ENCODE measurements around the gene RAP1GAP. TPM values are rescaled to one million over a fixed set of nuclear protein-coding genes. Genes with fewer than 3 reads are reported as not detected.

RAP1GAP gene
- total RNA-seq, 2 experiments from 2014 or later, result 0.12 to 0.29 TPM

DNA sequence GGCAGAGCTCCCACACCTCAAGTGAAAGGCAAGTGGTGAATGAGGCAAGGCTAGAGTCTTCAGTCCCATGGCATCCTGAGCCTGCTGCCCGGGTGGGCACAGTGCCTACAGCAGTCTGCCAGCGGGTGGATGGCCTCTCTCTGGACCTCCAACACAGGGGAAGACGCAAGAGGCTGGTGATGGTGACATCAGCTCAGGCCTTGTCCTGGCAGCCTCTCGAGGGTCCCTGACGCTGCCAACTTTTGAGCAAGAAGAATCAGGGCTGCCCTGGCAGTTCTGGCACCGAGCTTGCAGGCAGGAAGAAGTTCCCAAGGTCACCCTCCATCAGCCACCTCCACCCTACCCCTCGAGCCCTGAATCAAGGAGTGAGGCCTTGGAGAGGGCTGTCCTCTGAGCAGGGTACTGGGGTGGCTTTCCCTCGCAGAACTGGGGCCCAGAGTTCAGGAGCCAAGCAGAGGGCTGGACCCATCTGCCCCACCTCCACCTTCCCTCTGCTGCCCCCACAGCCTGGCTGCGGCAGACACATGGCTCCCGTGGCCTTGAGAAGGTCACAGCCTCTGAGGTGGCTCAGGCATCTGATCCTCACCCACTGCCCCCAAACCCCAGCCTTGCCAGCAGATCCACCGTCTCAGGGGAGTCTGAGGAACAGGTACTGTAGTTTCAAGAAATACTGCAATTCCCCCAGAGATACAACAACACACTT lies 5.8 kb downstream of the RAP1GAP start:
- DNase-seq (no peak), ATAC-seq (no peak)
- Mint-ChIP-seq H3K27me3 (peaks cover 40% of the 10 kb centered on the region), H3K4me3 (no peak overlapping the region), H3K4me1 (peaks cover 13% of the 10 kb centered on the region), H3K36me3 (no peaks in the 10 kb centered on the region), H3K9me3 (ENCODE audit: low read depth) (no peaks in the 10 kb centered on the region), H3K27ac (no peak overlapping the region)
- CTCF ChIA-PET, result no interaction called here

GRCh38 chr1:21662426-21663247 lies 6.5 kb downstream of the RAP1GAP start:
- H3K36me3 Mint-ChIP-seq, result no peaks in the 10 kb centered on the region
- no peak overlapping the region for H3K4me3 Mint-ChIP-seq
- no peak overlapping the region for H3K27ac Mint-ChIP-seq
- DNase-seq (no peak), ATAC-seq (no peak)
- H3K27me3 Mint-ChIP-seq, result peaks cover 33% of the 10 kb centered on the region
- CTCF ChIA-PET, result no interaction called here
- peaks cover 11% of the 10 kb centered on the region for H3K4me1 Mint-ChIP-seq
- no peaks in the 10 kb centered on the region for H3K9me3 Mint-ChIP-seq (ENCODE audit: low read depth)

DNA sequence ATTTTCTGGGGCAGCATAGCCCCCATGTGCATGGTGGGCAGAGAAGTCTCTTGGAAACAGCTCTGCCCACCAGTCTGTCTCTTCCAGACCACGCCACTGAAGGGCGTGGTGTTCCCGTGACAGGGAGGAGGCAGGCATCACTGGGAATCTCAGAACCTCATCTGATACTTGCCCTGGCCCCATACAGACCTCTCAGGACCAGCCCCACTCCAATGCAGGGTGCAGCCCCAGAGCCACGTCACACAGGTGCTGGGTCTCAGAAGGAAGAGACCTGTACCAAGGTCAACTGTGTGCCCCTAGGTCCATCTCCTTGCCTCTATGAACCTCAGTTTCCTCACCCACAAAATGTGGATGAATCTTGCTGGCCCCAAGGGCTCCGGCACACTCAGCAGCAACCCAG lies 7.3 kb downstream of the RAP1GAP start:
- Mint-ChIP-seq H3K4me3 (no peak overlapping the region), H3K27ac (no peak overlapping the region), H3K9me3 (ENCODE audit: low read depth) (no peaks in the 10 kb centered on the region), H3K36me3 (no peaks in the 10 kb centered on the region), H3K4me1 (peaks cover 11% of the 10 kb centered on the region), H3K27me3 (peaks cover 30% of the 10 kb centered on the region)
- DNase-seq (no peak), ATAC-seq (no peak)
- CTCF ChIA-PET, result no interaction called here

DNA sequence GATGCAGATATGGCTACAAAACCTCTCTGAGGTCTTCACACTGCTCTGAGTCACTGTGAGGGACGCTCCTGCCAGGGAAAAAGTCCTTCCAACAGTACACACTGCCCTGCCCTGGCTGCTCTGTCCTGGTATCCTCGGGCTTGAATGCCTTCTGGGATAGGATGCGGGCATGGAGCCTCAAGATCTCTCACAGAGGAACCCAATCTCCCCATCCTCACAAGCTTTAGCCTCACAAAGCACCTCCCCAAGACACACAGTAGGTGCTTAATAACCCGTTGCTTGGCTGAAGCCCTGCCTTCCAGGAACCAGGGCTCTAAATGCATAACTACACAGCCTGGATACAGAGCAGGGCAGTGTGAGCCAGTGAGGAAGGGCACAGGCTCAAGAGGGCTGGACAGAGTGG lies 9.2 kb downstream of the RAP1GAP start:
- H3K4me3 Mint-ChIP-seq, result peak overlapping the region; percentile 44
- no peak overlapping the region for H3K27ac Mint-ChIP-seq
- ATAC-seq, result no peak
- peaks cover 7% of the 10 kb centered on the region for H3K4me1 Mint-ChIP-seq
- peaks cover 27% of the 10 kb centered on the region for H3K27me3 Mint-ChIP-seq
- CTCF ChIA-PET, result interaction anchor here (0.7 to 1.6 kb wide), 5 partner anchors 10 to 364 kb away, joined by 3 to 4 read pairs (median 3); no protein-coding TSS in a partner anchor
- no peaks in the 10 kb centered on the region for H3K9me3 Mint-ChIP-seq (ENCODE audit: low read depth)
- no peak for DNase-seq
- H3K36me3 Mint-ChIP-seq, result no peaks in the 10 kb centered on the region

DNA sequence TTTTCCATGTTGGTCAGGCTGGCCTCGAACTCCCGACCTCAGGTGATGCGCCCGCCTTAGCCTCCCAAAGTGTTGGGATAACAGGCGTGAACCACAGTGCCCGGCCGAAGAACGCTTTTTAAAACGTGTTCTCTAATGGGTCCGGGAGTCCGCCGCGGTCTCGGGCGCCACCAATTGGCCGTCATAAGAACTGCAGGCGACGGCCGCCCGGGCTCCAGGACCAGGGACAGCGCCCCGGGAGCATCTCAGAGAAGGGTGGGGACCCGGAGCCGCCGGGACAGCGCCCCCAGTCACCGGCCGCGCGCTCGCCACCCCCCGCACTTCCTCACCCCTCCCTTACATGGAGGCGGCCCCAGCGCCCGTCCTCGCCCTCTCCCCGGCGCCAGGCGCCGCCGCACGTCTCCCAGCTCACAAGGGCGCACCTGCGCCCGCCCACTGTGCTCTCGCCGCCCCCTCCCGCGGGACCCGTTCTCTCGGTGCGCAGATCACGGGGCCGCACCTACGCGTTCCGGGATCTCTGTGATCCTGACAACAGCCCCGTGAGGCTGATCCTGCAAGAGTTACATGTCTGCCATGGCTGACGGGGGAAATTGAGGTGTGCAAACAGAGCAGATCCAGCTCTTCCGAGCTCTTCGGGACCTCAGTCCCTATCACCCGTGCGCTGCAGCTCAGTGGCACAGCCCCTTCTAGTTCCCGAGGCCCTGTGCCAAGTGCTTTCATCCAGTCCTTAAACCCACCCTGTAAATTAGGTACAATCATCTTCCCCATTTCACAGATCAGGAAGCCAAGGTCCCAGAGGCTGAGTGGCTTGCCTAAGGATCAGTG lies 9.8 kb downstream of the RAP1GAP start:
- DNase-seq, result peak; percentile 85
- Mint-ChIP-seq H3K27ac (no peak overlapping the region), H3K4me1 (peaks cover 7% of the 10 kb centered on the region), H3K9me3 (ENCODE audit: low read depth) (no peaks in the 10 kb centered on the region), H3K27me3 (peaks cover 26% of the 10 kb centered on the region), H3K4me3 (peak overlapping the region; percentile 44), H3K36me3 (no peaks in the 10 kb centered on the region)
- CTCF ChIA-PET, result interaction anchor here (0.6 to 1.7 kb wide), 9 partner anchors 10 to 365 kb away, joined by 3 to 7 read pairs (median 3); partner anchors contain the start of gene ALPL
- peak; percentile 97 for ATAC-seq

- Mint-ChIP-seq H3K4me1 (peaks cover 6% of the 10 kb centered on the region), H3K9me3 (ENCODE audit: low read depth) (no peaks in the 10 kb centered on the region), H3K36me3 (no peaks in the 10 kb centered on the region), H3K27ac (no peak overlapping the region), H3K27me3 (peaks cover 29% of the 10 kb centered on the region), H3K4me3 (no peak overlapping the region)
- DNase-seq, result no peak
- CTCF ChIA-PET, result interaction anchor here (1.7 kb wide), 1 partner anchor 10 kb away, joined by 7 read pairs; no protein-coding TSS in a partner anchor
- no peak for ATAC-seq
Observed at GRCh38 chr1:21657456-21658190, 11.5 kb downstream of the RAP1GAP start.

DNA sequence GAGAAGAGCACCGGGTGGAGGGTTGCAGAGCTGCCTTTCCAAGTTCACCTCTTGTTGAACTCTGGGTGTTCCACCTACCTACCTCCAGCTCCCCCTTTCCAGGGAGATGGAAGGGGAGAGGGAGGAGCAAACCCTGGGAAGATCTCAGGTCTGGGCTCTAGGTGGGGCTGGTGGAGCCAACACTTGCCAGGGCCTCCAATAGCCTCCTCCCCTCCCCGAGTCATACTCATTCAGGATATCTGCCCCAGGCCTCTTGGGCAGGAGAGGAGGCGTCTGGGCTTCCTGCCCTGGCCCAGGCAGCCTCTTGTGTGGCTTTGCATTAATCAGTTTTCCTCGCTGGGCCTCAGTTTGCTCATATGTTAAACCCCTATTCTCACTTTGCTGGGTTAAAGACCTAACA lies 13.4 kb downstream of the RAP1GAP start:
- DNase-seq, result no peak
- no peak for ATAC-seq
- Mint-ChIP-seq H3K27ac (no peak overlapping the region), H3K4me3 (no peak overlapping the region), H3K9me3 (ENCODE audit: low read depth) (no peaks in the 10 kb centered on the region), H3K36me3 (no peaks in the 10 kb centered on the region), H3K4me1 (peaks cover 15% of the 10 kb centered on the region), H3K27me3 (peaks cover 35% of the 10 kb centered on the region)
- CTCF ChIA-PET, result no interaction called here

- no peak overlapping the region for H3K4me3 Mint-ChIP-seq
- no peak for ATAC-seq
- H3K9me3 Mint-ChIP-seq (ENCODE audit: low read depth), result no peaks in the 10 kb centered on the region
- peaks cover 15% of the 10 kb centered on the region for H3K4me1 Mint-ChIP-seq
- no peak overlapping the region for H3K27ac Mint-ChIP-seq
- H3K36me3 Mint-ChIP-seq, result no peaks in the 10 kb centered on the region
- CTCF ChIA-PET, result no interaction called here
- DNase-seq, result no peak
- peaks cover 32% of the 10 kb centered on the region for H3K27me3 Mint-ChIP-seq
Observed at GRCh38 chr1:21655259-21655658, 13.9 kb downstream of the RAP1GAP start.

DNA sequence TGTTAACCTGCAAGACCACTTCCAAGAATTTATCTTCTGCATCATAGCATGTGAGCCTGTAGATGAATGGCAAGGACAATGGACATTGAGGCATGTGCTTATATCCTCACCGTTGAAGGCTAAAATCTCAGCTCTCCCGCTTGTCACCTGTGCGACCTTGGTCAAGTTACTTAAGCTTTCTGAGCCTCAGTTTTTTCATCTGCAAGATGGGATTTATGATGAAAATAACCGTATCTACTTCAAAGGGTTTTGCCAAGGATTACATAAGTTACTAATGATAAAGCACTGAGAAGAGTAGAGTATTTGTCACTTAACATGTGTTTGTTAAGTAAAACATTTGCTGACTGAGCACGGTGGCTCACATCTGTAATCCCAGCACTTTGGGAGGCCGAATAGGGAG lies 14.9 kb downstream of the RAP1GAP start:
- Mint-ChIP-seq H3K4me1 (peaks cover 9% of the 10 kb centered on the region), H3K9me3 (ENCODE audit: low read depth) (no peaks in the 10 kb centered on the region), H3K36me3 (no peaks in the 10 kb centered on the region), H3K27me3 (peaks cover 27% of the 10 kb centered on the region), H3K4me3 (no peak overlapping the region), H3K27ac (no peak overlapping the region)
- CTCF ChIA-PET, result no interaction called here
- no peak for ATAC-seq
- no peak for DNase-seq

GRCh38 chr1:21653744-21654100 lies 15.4 kb downstream of the RAP1GAP start:
- Mint-ChIP-seq H3K9me3 (ENCODE audit: low read depth) (no peaks in the 10 kb centered on the region), H3K4me1 (peaks cover 9% of the 10 kb centered on the region), H3K27ac (no peak overlapping the region), H3K4me3 (no peak overlapping the region), H3K27me3 (peaks cover 29% of the 10 kb centered on the region), H3K36me3 (no peaks in the 10 kb centered on the region)
- CTCF ChIA-PET, result no interaction called here
- ATAC-seq (no peak), DNase-seq (no peak)

- Mint-ChIP-seq H3K4me1 (peaks cover 9% of the 10 kb centered on the region), H3K9me3 (ENCODE audit: low read depth) (no peaks in the 10 kb centered on the region), H3K4me3 (no peak overlapping the region), H3K27me3 (peaks cover 32% of the 10 kb centered on the region), H3K36me3 (no peaks in the 10 kb centered on the region), H3K27ac (no peak overlapping the region)
- DNase-seq (no peak), ATAC-seq (no peak)
- CTCF ChIA-PET, result no interaction called here
Observed at GRCh38 chr1:21652937-21653743, 16.0 kb downstream of the RAP1GAP start.

DNA sequence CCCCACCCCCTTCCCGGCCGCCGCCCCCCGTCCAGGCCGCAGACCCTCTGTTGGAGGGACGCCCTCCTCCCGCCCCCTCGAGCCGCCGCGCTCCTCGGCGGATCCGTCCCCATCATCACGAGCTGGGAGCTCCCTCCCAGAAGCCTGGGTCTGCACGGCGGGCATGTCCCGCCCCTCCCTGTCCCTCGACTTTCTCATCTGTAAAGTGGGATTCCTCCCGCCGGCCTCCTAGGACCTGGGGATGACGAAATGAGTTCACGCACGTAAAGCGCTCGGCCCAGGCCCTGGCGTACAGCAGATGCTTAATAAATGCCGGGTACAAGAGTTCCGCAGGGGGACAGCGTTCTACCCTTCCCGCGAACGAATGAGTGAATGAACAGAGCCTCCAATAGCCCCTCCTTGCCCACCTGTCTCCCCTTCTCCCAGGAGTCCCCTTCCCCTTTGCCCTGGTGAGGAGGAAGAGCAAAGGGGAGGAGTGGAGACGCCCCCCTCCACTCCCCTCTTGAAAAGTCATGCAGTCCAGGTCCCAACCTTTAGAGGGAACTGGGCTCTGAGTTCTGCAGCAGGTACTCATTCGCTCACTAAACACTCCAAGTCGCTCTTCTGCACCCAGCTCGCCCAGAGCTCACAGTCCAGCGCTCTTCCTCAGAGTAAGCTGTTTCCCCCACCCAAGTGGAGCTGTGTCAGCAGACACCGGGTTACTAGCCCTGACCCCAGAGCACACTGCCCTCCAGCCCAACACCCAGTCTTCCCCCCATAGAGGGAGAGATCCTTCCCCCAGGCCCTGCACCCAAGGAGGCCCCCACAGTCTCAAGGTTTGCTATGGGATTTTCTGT lies 16.8 kb downstream of the RAP1GAP start:
- ATAC-seq (peak; percentile 7), DNase-seq (no peak)
- peaks cover 35% of the 10 kb centered on the region for H3K27me3 Mint-ChIP-seq
- CTCF ChIA-PET, result interaction anchor here (1.0 kb wide), 1 partner anchor 9 kb away, joined by 4 read pairs; no protein-coding TSS in a partner anchor
- H3K4me1 Mint-ChIP-seq, result peaks cover 9% of the 10 kb centered on the region
- H3K4me3 Mint-ChIP-seq, result no peak overlapping the region
- H3K9me3 Mint-ChIP-seq (ENCODE audit: low read depth), result no peaks in the 10 kb centered on the region
- H3K27ac Mint-ChIP-seq, result no peak overlapping the region
- H3K36me3 Mint-ChIP-seq, result no peaks in the 10 kb centered on the region
